Lung microvascular endothelial cell (primary cell): ENCODE data around the gene CAMKK2. TPM values are rescaled to one million over a fixed set of nuclear protein-coding genes. Genes with fewer than 3 reads are reported as not detected.
A peak's percentile ranks its signal among the peaks of the same experiment; 100 is the strongest.
"Not testable (repeated sequence)": the region's sequence is repeated elsewhere in the genome, so short reads cannot be mapped to it uniquely, and the experiment has no call there.

Experiments
- DNase-seq, 2 donors: peaks; one replicate each; pipeline versions ENCODE4 v3.0.0 to v3.0.0-alpha.2; 2010; ENCODE audit warnings: low read depth in 2 of 2
- total RNA-seq: library from RNA; depleted of rRNA; stranded (reverse); fragments of >200 nt; gene quantifications from 2 replicates; pipeline ENCODE4 v1.2.1, GENCODE V29; 2014

Gene CAMKK2
- total RNA-seq, 1 donor from 2014 or later = 31.2 TPM

- DNase-seq = peak; percentile 78 to 79
These were observed 17.0 kb downstream of the CAMKK2 start for GRCh38 chr12:121279507-121279915.

- peak; percentile 39 to 91 for DNase-seq
These were observed 17.5 kb downstream of the CAMKK2 start for GRCh38 chr12:121279071-121279375.

- no peak for DNase-seq
These were observed 18.1 kb downstream of the CAMKK2 start for GRCh38 chr12:121278169-121279070.

- DNase-seq = peak; percentile 20 to 21
These were observed 19.1 kb downstream of the CAMKK2 start for GRCh38 chr12:121277374-121277759.

GRCh38 chr12:121274036-121274763 is 22.3 kb downstream of the CAMKK2 start:
- no peak for DNase-seq

- no peak for DNase-seq
These were observed 23.1 kb downstream of the CAMKK2 start for GRCh38 chr12:121273364-121273896.

- no peak for DNase-seq
These were observed 28.7 kb downstream of the CAMKK2 start for GRCh38 chr12:121267822-121268221.

- DNase-seq = no peak
These were observed 31.5 kb downstream of the CAMKK2 start for GRCh38 chr12:121264951-121265515.

- no peak for DNase-seq
These were observed 32.4 kb downstream of the CAMKK2 start for GRCh38 chr12:121264135-121264534.

- DNase-seq = no peak
These were observed 33.1 kb downstream of the CAMKK2 start for GRCh38 chr12:121263206-121263935.

- DNase-seq = no peak
These were observed 35.1 kb downstream of the CAMKK2 start for GRCh38 chr12:121261398-121261797.

- DNase-seq = no peak
These were observed 36.4 kb downstream of the CAMKK2 start for GRCh38 chr12:121260091-121260490.

- no peak for DNase-seq
These were observed 37.4 kb downstream of the CAMKK2 start for GRCh38 chr12:121259074-121259473.

- not testable (repeated sequence) for DNase-seq
These were observed 38.6 kb downstream of the CAMKK2 start for GRCh38 chr12:121257704-121258449.

- DNase-seq = no peak
These were observed 41.1 kb downstream of the CAMKK2 start for GRCh38 chr12:121255433-121255832.

- no peak for DNase-seq
These were observed 42.7 kb downstream of the CAMKK2 start for GRCh38 chr12:121253638-121254335.

- no peak for DNase-seq
These were observed 43.7 kb downstream of the CAMKK2 start for GRCh38 chr12:121252712-121253345.

GRCh38 chr12:121251838-121252237 is 44.7 kb downstream of the CAMKK2 start:
- DNase-seq = no peak

- no peak for DNase-seq
These were observed 46.1 kb downstream of the CAMKK2 start for GRCh38 chr12:121250359-121250758.

GRCh38 chr12:121248622-121249021 is 47.9 kb downstream of the CAMKK2 start:
- DNase-seq = no peak
